Tibial nerve (tissue), 4 donors: Measurements from ENCODE around the gene PTPRC. TPM values are rescaled to one million over a fixed set of nuclear protein-coding genes. Genes with fewer than 3 reads are reported as not detected.

ENCODE experiments used
- DNase-seq, 2 donors: peaks; one replicate each; pipeline ENCODE4 v3.0.0-alpha.2; 2019; ENCODE audit warnings: low spot score in 2 of 2
- H3K27ac ChIP-seq, 4 donors: fragments of 200-600 bp; sonication (generic) in 3 of 4; one replicate each; pipeline ENCODE4 v1.5.1; 2017 to 2019; ENCODE audit warnings: mild to moderate bottlenecking in 1 of 4
- H3K27me3 ChIP-seq, 2 donors: fragments of 200-600 bp; sonication (generic) in 1 of 2; one replicate each; pipeline versions ENCODE4 v1.5.1 to v1.6.0; 2017 to 2019
- H3K36me3 ChIP-seq, 3 donors: fragments of 200-600 bp; sonication (generic); one replicate each; pipeline ENCODE4 v1.5.1; 2018 to 2019
- H3K4me1 ChIP-seq, 4 donors: fragments of 200-600 bp; sonication (generic) in 3 of 4; one replicate each; pipeline ENCODE4 v1.5.1; 2017 to 2019
- H3K4me3 ChIP-seq, 4 donors: fragments of 200-600 bp; sonication (generic) in 3 of 4; one replicate each; pipeline ENCODE4 v1.5.1; 2017 to 2019; ENCODE audit warnings: mild to moderate bottlenecking in 1 of 4, moderate library complexity in 1 of 4
- H3K9me3 ChIP-seq, 4 donors: fragments of 200-600 bp; sonication (generic) in 3 of 4; one replicate each; pipeline ENCODE4 v1.5.1; 2017 to 2019
- EP300 ChIP-seq, 2 donors: sonication (generic); formaldehyde crosslinking; IDR thresholded peaks; one replicate each; pipeline ENCODE4 v1.6.1; 2017; ENCODE audit warnings: antibody characterized with exemption in 2 of 2, mild to moderate bottlenecking in 1 of 2
- POLR2A ChIP-seq, 2 donors: fragments of 450-650 bp; IDR thresholded peaks; one replicate each; pipeline ENCODE4 v1.6.1; 2017; ENCODE audit warnings: antibody characterized with exemption in 2 of 2, mild to moderate bottlenecking in 2 of 2, moderate library complexity in 2 of 2
- WGBS, 2 donors: methylation state at CpG; one replicate each; pipeline ENCODE4 v1.1.5; 2018; 5-methylcytosine and 5-hydroxymethylcytosine counted together
- total RNA-seq, 4 donors: library from RNA; depleted of rRNA; stranded (reverse); fragments of >200 nt; gene quantifications; one replicate each; pipeline ENCODE4 v1.1.0, GENCODE V29; 2016
- TF ChIP-seq, protein P1 (sequence below), 5 experiments: fragments of 200-600 bp in 3 of 5; fragments of 450-650 bp in 2 of 5; sonication (generic) in 3 of 5; IDR thresholded peaks; one replicate each; pipeline ENCODE4 v1.5.1; 2016 to 2019; ENCODE audit warnings: antibody characterized with exemption in 5 of 5, mild to moderate bottlenecking in 3 of 5, moderate library complexity in 2 of 5

PTPRC gene
- total RNA-seq, 4 donors from 2014 or later, result 10.3 to 16.5 (median 13.6) TPM

DNA sequence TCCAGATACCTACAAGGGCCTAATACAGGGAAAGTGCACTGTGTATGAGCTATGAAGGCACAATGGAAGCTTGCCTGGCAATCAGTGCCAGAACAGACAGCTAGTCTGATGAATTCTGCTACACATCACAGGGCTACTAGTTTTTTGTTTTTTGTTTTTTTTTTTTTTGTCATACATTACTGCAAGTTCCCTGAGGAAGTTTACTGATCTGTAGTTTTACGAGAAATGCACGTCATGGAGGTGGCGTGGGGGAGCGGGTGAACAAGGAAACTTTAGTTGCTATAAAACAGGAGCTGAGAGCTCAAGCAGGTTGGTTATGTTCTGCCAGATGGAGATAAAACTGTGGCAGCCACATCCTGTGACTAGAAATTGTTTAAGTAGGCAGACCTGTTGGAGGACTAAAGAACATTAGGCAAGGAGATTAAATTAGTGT, 17.7 kb downstream of the PTPRC start:
- Histone ChIP-seq H3K9me3 (no peaks in the 10 kb centered on the region), H3K4me1 (peaks cover 0 to 5% (median 2%) of the 10 kb centered on the region in 4 donors), H3K36me3 (no peaks in the 10 kb centered on the region), H3K27ac (peak overlapping the region in 2 of 4 donors; percentile 8 to 36), H3K27me3 (no peaks in the 10 kb centered on the region), H3K4me3 (no peak overlapping the region)
- peak in 1 of 2 donors; percentile 37 for DNase-seq
- WGBS, 2 donors, result 89 to 91% methylated on average over 4 of the region's 4 CpGs
- TF ChIP-seq EP300 (IDR thresholded peaks at IDR 0.05), result peak in 1 of 2 donors; percentile 44
- no peak for TF ChIP-seq POLR2A (IDR thresholded peaks at IDR 0.05)
- TF ChIP-seq, protein P1, sequence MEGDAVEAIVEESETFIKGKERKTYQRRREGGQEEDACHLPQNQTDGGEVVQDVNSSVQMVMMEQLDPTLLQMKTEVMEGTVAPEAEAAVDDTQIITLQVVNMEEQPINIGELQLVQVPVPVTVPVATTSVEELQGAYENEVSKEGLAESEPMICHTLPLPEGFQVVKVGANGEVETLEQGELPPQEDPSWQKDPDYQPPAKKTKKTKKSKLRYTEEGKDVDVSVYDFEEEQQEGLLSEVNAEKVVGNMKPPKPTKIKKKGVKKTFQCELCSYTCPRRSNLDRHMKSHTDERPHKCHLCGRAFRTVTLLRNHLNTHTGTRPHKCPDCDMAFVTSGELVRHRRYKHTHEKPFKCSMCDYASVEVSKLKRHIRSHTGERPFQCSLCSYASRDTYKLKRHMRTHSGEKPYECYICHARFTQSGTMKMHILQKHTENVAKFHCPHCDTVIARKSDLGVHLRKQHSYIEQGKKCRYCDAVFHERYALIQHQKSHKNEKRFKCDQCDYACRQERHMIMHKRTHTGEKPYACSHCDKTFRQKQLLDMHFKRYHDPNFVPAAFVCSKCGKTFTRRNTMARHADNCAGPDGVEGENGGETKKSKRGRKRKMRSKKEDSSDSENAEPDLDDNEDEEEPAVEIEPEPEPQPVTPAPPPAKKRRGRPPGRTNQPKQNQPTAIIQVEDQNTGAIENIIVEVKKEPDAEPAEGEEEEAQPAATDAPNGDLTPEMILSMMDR (IDR thresholded peaks at IDR 0.05), result no peak

DNA sequence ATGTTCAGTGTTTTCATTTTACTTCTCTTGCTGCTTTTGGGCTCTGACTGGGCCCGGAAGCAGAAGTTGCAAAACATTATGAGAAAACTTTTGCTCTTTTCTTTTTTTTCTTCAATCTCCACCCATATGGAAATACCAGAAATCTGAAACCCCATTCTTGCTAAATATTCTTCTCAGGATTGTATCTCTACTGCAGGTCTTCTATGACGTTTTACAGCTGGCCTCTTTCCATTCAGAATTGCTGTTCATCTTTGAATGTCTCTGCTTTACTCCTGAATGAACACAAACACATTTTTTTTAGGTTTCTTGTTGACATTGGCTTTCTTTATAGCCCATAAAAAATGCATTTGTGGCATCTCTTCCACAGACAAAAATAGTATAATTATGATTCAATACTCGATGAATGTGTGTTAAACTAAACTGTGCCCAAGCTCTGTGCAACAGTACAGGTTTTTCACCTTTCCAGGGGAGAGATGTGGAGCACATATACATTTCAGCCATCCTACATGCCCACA, 18.8 kb downstream of the PTPRC start:
- H3K36me3 ChIP-seq, result no peaks in the 10 kb centered on the region
- peaks cover 0 to 5% (median 2%) of the 10 kb centered on the region in 4 donors for H3K4me1 ChIP-seq
- H3K9me3 ChIP-seq, result no peaks in the 10 kb centered on the region
- no peak overlapping the region for H3K4me3 ChIP-seq
- TF ChIP-seq POLR2A (IDR thresholded peaks at IDR 0.05) (no peak), EP300 (IDR thresholded peaks at IDR 0.05) (peak in 1 of 2 donors; percentile 36)
- WGBS, 2 donors, result 15% methylated on average over 3 of the region's 3 CpGs
- H3K27me3 ChIP-seq, result no peaks in the 10 kb centered on the region
- H3K27ac ChIP-seq, result peak overlapping the region in 3 of 4 donors; percentile 31 to 54 (median 36)
- DNase-seq, result peak in 1 of 2 donors; percentile 25

DNA sequence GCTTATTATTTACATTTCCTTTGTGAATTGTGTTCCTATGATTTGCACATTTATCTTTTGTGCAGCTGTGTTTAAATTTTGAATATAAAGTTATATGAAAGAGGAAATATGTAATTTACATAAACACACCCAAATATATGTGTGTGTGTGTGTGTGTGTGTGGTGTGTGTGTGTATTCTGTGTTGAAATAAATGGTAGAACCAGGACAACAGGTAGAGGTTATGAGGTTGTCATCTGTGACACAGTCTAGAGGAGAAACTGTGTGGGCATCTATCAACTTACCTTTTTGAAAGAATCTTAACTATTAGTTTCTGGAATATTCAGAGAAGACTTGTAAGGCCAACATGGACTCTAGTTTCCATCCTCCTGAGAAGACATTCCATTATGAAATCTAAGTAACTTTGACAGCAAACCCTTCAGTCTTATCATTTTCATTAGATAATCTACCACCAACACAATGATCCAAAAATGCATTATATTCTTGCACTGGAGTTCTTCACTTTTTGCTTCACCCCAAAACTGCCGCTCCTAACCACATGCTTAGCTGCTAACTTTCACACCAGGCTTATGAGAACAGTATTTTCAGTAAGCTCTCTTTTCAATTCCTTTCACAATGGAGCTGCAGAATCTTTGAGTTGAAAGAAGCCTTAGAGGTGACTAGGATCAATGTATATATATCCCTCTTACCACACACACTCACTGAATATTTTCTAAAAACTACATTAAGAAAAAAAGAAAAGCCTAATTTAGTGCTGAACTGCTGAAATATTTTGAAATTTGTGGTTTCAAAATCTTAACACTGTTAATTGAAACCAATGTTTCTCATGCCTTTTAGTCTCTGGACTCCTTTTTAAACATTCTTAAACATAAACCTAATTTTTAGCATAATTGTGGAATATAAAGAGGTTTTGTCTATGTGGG, 21.8 kb downstream of the PTPRC start:
- no peaks in the 10 kb centered on the region for H3K36me3 ChIP-seq
- TF ChIP-seq POLR2A (IDR thresholded peaks at IDR 0.05) (no peak), EP300 (IDR thresholded peaks at IDR 0.05) (no peak)
- TF ChIP-seq, protein P1 (IDR thresholded peaks at IDR 0.05), result no peak
- H3K4me3 ChIP-seq, result no peak overlapping the region
- H3K4me1 ChIP-seq, result peaks cover 0 to 5% (median 2%) of the 10 kb centered on the region in 4 donors
- no peak for DNase-seq
- 84 to 89% methylated on average over 1 of the region's 1 CpG for WGBS, 2 donors
- H3K9me3 ChIP-seq, result no peaks in the 10 kb centered on the region
- H3K27ac ChIP-seq, result no peak overlapping the region
- no peaks in the 10 kb centered on the region for H3K27me3 ChIP-seq

DNA sequence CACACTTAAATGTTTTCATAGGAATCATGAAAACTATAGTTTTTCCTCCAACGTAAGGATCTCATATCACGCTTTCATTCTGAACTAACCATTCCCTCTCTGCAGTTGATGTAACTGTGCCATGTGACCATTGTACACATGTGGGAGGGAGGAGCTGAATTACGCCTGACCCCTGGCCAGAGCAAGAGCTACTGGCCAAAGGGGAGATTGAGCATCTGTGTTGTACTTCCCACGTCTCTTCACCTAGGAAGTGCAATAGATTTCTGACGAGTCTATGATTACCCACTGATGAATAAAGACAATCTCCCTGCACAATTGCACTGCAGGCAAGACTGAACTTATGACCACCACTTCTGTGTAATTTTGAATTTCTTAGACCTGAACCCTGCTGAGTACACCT, 24.0 kb downstream of the PTPRC start:
- H3K9me3 ChIP-seq, result no peaks in the 10 kb centered on the region
- H3K36me3 ChIP-seq, result no peaks in the 10 kb centered on the region
- WGBS, 2 donors, result 73 to 79% methylated on average over 5 of the region's 5 CpGs
- TF ChIP-seq EP300 (IDR thresholded peaks at IDR 0.05), result no peak
- TF ChIP-seq, protein P1 (IDR thresholded peaks at IDR 0.05), result no peak
- no peak for TF ChIP-seq POLR2A (IDR thresholded peaks at IDR 0.05)
- H3K4me3 ChIP-seq, result no peak overlapping the region
- peaks cover 0 to 2% (median 0%) of the 10 kb centered on the region in 4 donors for H3K4me1 ChIP-seq
- H3K27me3 ChIP-seq, result no peaks in the 10 kb centered on the region
- H3K27ac ChIP-seq, result no peak overlapping the region
- DNase-seq, result no peak

DNA sequence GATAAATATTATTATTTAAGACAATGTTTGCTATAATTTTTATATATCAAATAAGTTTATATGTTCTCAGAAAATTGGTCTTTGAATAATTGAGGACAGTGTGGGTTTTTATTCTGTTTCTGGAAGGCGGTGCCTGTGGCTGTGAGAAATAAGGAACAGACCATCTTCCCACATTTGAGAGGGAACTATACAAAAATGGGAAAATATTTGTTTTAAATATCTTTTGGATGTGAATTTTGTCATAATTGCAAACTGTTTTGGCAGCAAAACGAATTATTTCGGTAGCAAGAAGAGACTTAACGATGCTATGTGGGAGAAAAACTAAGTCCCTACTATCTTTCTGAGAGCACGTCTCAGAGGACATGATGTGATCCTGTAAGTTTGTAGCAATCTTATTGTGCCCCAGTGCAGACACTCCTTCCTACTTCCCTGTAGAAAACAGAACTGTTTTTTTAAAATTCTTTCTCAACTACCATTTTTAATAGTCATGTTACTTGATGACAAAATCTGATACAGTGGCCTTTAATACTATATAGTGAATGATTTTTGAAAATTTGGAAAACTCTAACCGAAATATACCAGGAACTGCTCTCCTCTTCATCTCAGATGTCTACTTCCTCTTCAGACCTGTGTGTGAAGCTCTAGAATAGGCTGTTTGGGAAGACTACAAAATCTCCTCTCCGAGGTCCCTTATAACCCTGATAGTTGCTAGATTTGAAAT, 25.4 kb downstream of the PTPRC start:
- Histone ChIP-seq H3K27ac (peak overlapping the region in 1 of 4 donors; percentile 5), H3K27me3 (no peaks in the 10 kb centered on the region), H3K4me3 (no peak overlapping the region), H3K9me3 (no peaks in the 10 kb centered on the region), H3K36me3 (no peaks in the 10 kb centered on the region), H3K4me1 (no peaks in the 10 kb centered on the region)
- WGBS, 2 donors, result 75% methylated on average over 7 of the region's 7 CpGs
- TF ChIP-seq POLR2A (IDR thresholded peaks at IDR 0.05), result no peak
- TF ChIP-seq EP300 (IDR thresholded peaks at IDR 0.05), result peak in 1 of 2 donors; percentile 21
- no peak for DNase-seq
